ENCODE results near the gene SRCAP. TPM values are rescaled to one million over a fixed set of nuclear protein-coding genes. Genes with fewer than 3 reads are reported as not detected.
A peak's percentile ranks its signal among the peaks of the same experiment; 100 is the strongest.

Gene SRCAP
- 59.3 TPM for total RNA-seq

GRCh38 chr16:30698816-30699614 lies at the start of gene SRCAP:
SRCAP (plus strand) TSS chr16:30699171; CDS start chr16:30700825, 1,654 bp downstream.
- DNase-seq (ENCODE audit: low spot score) = peak; percentile 95
- ATAC-seq = peak; percentile 77
- intact Hi-C loops (cut with DNase I) = no loop called here

DNA sequence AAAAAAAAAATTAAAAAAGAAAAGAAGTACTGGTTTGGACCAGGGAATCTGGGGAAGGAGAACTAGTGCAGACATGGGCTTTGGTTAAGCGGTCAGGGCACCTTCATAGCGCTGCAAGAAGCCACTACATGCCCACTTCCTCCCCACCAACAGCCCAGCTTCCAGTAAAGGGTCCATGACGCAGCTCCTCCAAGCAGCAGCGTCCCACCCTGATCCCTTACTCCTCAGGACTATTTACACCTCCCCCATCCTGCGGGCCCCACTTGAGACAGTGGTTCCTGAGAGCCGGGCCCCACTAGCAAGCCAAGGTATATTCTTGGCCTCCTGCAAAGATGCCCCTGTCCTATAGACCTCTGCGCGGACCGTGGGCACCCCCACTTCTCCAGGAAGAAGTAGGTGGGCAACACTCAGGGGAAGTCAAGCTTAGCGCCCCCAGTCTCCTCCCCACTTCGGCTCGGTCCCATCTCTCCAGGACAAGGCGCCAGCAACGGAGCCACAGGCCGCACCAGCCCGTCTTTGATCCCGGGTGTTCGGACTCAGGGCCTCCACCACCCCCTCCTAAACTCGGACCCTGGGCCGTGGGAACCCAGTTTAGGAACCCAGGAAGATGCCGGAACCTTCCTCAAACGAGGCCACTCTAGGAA lies 49.1 kb upstream of the SRCAP start:
- DNase-seq (ENCODE audit: low spot score) (peak; percentile 78), ATAC-seq (peak; percentile 2)
- intact Hi-C loops (cut with DNase I) = no loop called here

- DNase-seq (ENCODE audit: low spot score) (peak; percentile 100), ATAC-seq (peak; percentile 95)
- intact Hi-C loops (cut with DNase I) = no loop called here
Measured at GRCh38 chr16:30650369-30651123, 48.4 kb upstream of the SRCAP start, which contains the start of gene PRR14. PRR14 (plus strand) TSS chr16:30650960; CDS start chr16:30651646, 686 bp downstream.

GRCh38 chr16:30651124-30652004 lies 47.6 kb upstream of the SRCAP start:
- intact Hi-C loops (cut with DNase I) = no loop called here

DNA sequence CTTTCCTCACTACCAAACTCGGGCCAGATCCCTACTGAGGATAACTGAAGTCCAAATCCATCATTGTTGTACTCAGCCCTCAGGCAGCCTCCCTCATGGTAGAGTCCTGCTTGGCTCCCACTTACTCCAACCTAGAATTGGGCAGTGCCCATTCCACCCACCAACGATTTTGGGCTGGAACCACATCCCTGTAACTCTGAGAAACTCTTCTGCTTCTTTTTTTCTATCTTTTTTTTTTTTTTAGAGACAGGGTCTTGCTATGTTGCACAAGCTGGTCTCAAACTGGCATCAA lies 47.0 kb upstream of the SRCAP start:
- intact Hi-C loops (cut with DNase I) = no loop called here
- DNase-seq (ENCODE audit: low spot score) (no peak), ATAC-seq (no peak)

More at GRCh38 chr16:30651124-30652004, 47.6 kb upstream of the SRCAP start:
- ATAC-seq = peak; percentile 52
- DNase-seq (ENCODE audit: low spot score) = peak; percentile 80

- no peak for DNase-seq (ENCODE audit: low spot score)
- intact Hi-C loops (cut with DNase I) = no loop called here
- no peak for ATAC-seq
Measured at GRCh38 chr16:30652718-30653117, 46.3 kb upstream of the SRCAP start.

DNA sequence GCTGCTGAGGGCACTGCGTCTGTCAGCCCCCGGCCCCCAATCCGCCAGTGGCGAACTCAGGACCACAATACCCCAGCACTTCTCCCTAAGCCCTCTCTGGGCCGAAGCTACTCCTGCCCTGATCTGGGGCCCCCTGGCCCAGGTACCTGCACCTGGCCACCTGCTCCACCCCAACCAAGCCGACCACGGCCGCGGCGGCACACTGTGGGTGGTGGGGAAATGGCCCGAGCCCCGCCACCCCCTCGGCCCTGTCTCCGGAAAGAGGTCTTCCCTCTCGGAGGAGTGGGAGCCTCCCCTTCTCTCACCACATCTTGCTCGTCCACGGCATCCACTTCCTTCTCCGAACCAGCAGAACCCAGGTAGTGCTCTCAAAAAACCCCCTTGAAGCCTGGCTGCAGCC lies 44.1 kb upstream of the SRCAP start:
- no peak for DNase-seq (ENCODE audit: low spot score)
- no peak for ATAC-seq
- intact Hi-C loops (cut with DNase I) = no loop called here

DNA sequence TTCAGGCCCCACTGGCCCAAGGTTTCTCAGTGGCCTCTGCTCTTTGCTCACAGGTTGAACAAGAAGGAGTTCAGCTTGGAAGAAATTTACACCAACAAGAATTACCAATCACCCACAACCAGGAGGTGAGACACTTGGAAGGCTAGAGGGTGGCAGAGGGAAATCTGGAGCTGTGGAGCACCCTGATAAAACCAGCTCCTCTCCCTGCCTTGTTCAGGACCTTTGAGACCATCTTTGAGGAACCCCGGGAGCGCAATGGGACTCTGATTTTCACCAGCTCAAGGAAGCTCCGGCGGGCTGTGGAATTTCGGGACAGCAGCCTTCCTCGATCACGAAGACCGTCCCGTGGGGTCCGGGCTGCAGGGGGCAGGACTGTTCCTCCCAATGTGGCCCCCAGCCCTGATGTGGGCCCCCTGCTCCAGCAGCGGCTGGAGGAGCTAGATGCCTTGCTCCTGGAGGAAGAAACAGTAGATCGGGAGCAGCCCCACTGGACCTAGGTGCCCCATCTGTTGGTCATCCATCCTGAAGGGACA lies 43.1 kb upstream of the SRCAP start:
- ATAC-seq (no peak), DNase-seq (ENCODE audit: low spot score) (peak; percentile 64)
- intact Hi-C loops (cut with DNase I) = no loop called here

DNA sequence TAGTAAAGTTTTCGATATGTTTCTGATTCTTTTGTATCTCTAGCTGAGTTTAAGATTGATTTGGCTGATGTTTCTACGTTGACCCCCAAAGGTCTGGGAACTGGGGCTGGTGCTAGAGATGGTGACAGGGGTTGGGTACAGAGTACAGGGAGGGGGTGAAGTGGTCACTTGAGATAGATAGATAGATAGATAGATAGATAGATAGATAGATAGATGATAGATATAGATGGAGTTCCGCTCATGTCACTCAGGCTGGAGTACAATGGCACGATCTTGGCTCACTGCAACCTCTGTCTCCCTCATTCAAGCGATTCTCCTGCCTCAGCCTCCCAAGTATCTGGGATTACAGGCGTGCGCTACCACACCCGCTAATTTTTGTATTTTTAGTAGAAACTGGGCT lies 42.6 kb upstream of the SRCAP start:
- ATAC-seq (no peak), DNase-seq (ENCODE audit: low spot score) (no peak)
- intact Hi-C loops (cut with DNase I) = no loop called here

DNA sequence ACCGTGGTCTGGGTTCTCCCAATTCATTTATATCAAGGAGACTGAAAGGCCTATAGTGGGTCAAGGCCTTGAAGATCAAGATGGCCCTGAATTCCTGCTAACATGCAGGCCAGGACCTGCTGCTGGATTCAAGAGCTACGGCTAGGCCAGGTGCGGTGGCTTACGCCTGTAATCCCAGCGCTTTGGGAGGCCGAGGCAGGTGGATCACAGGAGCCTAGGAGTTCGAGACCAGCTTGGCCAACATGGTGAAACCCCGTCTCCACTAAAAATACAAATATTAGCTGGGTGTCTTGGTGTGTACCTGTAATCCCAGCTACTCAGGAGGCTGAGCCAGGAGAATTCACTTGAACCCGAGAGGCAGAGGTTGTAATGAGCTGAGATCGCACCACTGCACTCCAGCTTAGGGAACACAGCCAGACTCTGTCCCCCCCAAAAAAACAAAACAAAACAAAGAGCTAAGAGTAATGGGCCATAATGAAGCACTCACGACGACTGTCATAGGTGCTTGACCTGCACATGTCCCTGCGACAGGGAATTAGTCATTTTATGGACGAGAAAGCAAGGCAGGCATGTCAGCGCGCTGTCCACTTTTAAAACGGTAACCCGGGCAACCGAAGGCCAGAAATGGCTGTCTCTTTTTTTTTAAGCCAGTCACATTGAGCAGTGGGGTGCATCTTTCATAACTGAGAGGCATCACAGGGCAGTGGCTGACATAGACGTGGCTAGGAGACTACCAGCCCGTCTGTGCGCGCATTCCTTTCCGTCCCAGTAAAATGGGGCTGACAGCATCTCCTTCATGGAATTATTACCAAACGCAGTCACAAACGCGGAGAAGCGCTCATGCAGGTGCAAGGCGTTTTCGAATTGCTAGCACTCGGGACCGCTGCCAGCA lies 41.8 kb upstream of the SRCAP start:
- no peak for ATAC-seq
- intact Hi-C loops (cut with DNase I) = no loop called here

DNA sequence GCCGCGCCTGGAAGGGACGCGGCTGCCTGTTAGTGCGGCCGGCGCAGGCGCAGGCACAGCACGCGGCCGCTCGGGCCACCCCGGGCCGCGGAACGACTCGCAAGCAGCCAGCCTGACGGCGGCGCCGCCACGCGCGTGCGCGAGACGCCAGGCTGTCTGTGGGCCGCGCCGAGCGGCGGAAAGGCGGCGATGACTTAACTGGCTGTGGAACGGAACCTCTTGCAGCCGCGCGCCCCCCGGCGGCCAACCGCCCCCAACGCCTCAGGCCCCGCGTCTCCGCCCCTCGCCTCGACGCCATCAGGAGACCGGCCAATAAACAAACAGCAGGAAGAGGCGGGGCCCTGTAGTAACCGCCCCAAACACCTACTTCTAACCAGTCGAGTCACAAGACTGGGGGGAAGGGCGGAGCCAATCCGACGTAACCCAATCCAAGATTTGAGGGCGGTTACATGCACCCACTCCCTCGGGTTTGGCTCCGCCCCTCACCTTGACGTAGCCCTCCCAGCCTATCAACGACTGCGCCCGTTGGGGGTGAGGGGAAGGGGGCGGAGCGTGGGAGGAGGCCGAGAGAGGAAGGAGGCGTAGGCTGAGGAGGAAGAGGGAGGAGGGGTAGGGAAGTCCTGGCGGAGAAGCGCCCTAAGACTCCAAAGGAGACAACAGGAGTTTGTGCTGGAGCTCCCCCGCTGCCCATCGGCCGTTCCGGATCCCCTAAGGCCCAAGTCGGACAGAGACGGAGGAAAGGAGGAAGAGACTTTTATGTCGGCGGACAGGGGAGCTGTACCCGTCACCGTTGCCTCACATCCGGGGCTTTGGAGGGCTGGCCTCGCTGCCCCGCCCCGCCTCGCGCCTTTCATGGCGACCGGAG lies 40.9 kb upstream of the SRCAP start, which contains the start of gene FBRS:
TSS of gene FBRS (plus strand) at position 566 of the 865 bp plus-strand sequence. CDS start 1,088 bp downstream, outside the sequence.
- ATAC-seq = peak; percentile 94
- peak; percentile 100 for DNase-seq (ENCODE audit: low spot score)
- intact Hi-C loops (cut with DNase I) = no loop called here

More for the DNA sequence above, 41.8 kb upstream of the SRCAP start:
- peak; percentile 62 for DNase-seq (ENCODE audit: low spot score)

DNA sequence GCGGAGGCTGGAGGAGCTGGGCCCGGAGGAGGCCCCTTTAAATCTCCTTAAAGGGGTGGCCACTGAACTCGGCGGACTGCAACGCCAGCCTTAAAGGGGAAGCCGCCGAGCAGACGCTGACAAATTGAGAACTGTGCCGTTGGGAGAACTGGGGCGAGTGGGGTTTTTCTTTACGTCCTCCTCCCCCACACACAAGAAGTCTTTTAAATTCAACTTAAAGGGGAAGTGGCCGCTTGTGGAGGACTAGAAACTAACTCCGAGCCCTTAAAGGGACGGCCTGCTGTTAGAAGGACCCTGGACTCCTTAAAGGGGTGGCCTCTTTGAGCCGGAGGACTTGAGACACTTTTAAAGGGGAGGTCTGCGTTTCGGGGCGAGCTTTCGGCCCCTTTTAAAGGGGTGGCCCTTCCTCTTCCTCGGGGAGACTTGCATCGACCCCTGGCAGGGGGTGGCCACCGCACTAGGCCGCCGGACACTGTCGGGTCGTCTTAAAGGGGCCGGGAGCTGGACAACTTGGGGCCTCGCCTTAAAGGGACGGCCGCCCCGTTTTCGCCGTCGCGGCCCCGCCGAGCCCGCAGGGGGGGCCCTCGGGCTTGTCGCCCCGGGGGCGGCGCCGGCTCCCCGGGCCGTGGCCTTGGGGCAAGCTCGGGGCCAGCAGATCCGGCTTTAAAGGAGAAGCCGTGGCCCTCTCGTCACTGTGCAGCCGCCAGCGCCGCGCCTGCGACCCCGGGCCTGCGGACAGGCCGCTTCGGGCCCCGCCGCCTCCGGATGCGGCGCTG lies 40.1 kb upstream of the SRCAP start:
- DNase-seq (ENCODE audit: low spot score) = peak; percentile 90
- intact Hi-C loops (cut with DNase I) = no loop called here
- peak; percentile 58 for ATAC-seq

GRCh38 chr16:30659507-30660423 lies 39.2 kb upstream of the SRCAP start:
- DNase-seq (ENCODE audit: low spot score) = no peak
- intact Hi-C loops (cut with DNase I) = no loop called here
- ATAC-seq = no peak

DNA sequence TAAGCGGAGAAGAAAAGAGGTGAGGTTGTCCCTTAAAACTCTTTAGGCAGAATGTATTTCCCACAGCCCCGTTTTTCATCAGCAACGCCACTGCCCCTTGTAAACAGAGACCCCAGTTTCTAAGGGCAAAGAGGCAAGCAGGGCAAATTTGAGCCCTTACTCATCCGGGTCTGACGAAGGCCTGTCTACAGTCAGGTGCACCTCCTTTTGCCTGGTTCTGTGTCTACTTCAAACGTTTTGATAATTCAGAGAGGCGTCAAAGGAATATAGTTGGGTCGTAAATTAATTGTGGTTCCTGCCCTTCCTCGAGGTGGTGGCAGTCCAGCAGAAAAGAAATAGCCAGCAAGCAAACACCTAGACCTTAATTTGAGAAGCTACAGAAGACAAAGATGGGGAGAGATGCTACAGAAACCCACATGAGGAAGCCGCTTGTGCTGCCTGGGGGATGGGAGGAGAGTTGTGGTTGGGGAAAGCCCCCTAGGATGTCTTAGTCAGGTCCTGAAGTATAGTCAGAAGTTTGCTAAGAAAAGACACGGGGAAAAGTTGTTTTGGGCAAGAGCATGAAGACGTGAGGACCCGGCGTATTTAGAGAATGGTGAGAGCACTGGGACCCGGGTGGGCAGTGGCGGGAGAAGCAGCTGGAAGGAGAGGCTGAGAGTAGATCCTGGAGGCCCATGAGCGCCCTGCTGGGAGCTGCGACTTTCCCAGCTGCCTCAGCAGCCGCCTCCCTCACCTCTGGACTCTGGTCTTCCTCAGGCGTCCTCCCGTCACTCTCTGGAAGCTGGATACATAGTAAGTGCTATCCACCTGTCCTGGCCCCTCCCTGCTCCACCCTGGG lies 38.3 kb upstream of the SRCAP start:
- DNase-seq (ENCODE audit: low spot score) (no peak), ATAC-seq (no peak)
- intact Hi-C loops (cut with DNase I) = no loop called here

Measured in sciatic nerve (tissue), 2 donors.